Muscle of back (tissue), 11 donors: ENCODE data around the gene ADISSP. TPM values are rescaled to one million over a fixed set of nuclear protein-coding genes. Genes with fewer than 3 reads are reported as not detected.

Source experiments
- DNase-seq, 3 donors: peaks; one replicate each; pipeline versions ENCODE4 v3.0.0 to v3.0.0-alpha.2; 2013
- polyA plus RNA-seq, 10 donors: library from polyadenylated mRNA; unstranded; fragments of 120-200 nt; gene quantifications; one replicate each; pipeline ENCODE4 v1.2.1, GENCODE V29; 2013; ENCODE audit not compliant: insufficient read length in 10 of 10

The ADISSP gene
- polyA plus RNA-seq, 10 donors, result 14.2 to 28.0 (median 20.5) TPM

DNA sequence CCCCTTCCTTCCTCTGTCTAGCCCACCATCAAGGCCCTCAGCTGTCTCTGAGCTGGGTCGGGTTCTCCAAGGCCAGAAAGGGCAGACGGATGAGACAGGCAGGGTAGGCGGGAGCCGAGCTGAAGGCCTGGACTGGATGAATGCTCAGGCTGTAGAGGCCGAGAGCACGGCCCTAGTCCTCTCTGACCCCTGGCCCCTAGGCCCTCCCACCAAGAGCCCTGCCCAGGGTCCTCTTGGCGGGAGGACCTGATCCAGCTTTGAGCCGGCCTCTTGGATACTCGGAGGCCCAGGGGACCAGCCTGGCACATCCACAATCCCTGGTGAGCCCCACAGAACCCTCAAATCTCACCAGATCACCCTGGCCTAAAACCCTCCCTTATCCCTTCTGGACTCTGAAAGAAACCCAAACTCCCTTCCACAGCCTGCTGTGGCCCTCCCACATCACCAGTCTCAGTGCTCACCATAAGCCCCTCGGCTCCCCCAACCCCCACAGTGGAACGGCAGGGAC is 8.2 kb downstream of the ADISSP start:
- DNase-seq, result no peak

DNA sequence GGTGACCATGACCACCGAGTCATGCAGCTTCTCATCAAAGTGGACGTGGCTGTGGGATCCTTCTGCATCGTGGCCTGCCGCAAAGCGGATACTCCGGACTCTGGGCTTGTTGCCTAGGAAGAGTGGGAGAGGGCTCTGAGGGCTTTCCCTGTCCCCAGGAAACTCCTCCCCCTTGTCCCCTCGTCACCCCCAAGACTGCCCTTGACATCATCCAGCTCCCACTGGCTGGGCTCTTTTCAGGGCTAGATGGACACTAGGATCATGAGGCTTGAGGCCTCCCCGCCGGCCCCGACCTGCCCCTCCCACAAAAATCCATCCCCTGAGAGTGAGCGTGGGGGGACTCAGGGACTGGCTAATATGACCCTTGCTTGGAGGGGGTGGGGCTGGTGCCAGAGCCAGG is 9.0 kb downstream of the ADISSP start:
- no peak for DNase-seq

DNA sequence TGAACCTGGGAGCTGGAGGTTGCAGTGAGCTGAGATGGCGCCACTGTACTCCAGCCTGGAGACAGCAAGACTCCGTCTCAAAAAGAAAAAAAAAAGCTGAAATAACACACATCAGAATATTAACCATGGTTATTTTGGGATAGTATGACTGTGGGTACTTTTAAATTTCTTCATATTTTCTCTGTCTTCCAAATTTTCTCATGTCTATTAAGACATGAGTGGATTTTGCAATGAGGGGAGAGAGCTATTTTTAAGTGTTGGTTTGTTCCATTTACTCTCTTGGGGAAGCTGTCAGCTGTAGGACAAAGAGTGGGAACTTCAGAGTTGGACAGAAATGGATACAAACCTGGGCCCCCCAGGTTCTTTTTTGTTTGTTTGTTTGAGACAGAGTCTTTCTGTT is 10.3 kb downstream of the ADISSP start:
- DNase-seq, result no peak

DNA sequence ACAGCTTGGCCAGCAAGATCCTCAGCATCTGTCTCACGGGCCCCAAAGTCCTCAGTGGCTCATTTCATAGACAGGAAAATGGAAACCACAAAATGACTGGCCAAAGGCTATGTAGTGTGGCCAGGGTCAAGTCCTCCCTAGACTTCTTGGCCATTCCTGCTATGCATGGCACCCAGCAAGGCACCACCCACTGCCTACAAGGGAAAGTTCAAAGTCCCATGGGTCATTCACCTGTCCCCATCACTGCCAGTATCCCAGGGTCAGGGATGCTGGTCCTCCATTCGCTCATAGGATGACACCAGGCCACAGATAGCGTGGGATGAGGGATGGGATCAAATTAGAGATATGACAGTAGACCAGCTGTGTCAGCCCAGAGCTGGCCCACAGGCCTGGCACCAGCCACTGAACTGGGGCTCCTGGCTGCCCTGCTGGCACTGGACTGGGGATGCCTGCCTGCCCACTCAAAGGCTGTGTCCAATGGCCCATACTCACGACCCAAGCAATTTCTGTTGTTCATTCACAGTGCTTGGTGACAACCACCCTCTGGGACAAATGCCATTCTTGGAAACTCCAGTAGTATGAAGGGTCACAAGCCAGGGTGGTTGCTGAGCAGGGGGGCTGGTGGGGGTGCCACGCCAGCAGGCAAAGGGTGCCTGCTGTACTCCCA is 11.6 kb downstream of the ADISSP start:
- no peak for DNase-seq

DNA sequence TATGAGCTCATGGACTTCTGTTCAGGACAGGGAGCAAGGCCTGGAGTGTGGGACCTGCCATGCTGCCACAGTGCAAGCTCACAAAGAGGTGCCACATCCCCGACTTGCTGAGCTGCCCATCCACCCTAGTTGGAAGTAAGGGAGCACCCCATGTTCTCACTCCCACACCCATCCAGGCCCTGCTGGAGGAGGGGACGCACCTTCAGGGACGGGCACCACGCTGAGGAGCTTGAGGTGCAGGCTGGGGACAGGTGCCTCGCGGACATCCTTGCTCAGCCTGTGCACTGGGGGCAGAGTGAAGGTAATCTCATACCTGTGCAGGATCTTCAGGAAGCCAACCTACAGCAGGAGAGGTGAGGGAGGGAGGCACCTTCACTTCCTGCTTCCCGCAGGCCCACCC is 12.3 kb downstream of the ADISSP start:
- no peak for DNase-seq

DNA sequence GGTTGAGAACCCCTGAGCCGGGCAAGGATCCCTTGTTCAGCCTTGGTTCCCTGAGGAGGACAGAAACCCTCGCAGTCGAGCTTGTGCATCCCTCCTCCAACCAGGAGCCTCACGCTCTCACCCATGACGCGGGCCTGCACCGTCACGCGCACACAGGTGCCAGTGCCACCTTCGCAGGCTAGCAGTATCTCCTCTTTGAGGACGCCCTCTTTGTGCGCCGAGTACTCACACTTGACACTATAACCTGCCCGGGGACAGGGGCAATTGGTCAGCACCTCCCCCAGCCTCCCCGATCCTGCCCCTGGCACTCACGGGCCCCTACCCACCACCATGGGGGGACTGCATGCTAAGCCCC is 13.3 kb downstream of the ADISSP start:
- no peak for DNase-seq

DNA sequence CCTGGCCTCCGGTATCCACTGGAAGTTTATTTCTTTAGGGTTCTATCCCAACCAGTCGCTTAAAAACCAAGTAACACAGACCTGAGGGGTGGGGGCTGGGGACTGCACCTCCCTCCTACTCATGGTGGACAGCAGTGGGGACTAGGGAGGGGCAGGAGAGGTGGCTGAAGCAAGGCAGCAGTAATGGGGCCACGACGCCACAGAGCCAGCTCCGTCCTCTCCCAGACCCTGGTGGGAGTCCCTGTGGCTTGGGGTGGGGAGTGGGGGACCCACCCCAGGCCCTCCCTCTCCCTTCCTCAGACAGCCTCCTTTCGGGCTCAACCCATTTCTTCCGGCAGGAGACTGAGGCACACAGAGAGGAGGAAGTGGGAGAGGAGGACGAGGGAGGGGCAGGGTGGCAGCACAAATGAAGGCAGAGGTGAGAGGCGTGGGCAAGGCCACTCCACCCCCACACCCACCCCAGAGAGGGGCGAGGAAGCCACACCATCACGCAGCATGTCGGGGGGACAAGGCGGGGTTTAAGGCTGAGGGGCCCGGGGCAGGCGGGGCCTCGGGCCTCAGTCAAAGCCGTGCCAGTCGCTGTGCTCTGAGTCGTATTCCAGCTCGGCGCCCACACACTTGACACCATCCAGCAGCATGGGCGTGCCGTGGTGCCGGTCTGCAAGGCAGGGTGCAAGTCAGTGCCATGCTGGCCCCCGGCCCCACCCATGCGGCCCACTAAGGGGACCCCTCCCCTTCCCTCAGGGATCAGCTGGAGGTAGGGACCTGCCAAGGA is 13.9 kb downstream of the ADISSP start:
- DNase-seq, result no peak

DNA sequence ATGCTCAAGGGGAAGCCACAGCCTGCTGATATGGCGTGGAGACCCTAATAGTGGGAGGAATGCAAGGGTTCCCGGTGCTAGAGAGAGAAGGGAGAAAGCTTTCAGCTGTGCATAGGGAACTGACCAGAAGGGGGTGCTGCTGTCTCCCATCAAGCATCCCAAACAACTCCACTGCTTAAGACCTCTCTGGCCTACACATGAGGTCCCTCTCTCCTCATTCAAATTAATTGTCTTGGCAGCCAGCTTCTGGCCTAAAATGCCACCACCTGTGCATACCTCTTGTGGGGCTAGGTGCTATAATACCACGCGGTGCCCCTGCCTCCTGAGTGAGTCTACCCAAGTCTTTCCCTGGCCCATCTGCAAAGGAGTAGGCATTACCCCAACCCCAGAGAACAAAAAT is 14.5 kb downstream of the ADISSP start:
- peak; percentile 57 to 89 (median 78) for DNase-seq

DNA sequence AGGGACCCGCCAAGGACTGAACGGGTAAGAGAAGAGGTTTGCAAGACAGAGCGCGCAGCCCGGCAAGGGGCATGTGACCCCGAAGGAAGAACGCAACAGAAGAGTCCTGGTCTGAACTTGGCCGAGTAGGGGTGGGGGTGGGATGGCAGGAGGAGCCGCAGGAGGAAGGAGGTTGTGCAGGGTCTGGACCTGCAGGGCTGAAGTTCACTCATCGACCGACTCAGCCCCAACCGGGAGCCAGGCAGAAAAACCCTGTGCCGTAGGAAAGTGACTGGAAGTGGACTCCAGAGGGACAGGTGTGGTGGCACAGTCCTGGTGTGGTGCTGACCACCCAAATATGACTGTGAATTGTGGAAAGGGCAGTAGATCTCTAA is 15.2 kb downstream of the ADISSP start:
- DNase-seq, result no peak

DNA sequence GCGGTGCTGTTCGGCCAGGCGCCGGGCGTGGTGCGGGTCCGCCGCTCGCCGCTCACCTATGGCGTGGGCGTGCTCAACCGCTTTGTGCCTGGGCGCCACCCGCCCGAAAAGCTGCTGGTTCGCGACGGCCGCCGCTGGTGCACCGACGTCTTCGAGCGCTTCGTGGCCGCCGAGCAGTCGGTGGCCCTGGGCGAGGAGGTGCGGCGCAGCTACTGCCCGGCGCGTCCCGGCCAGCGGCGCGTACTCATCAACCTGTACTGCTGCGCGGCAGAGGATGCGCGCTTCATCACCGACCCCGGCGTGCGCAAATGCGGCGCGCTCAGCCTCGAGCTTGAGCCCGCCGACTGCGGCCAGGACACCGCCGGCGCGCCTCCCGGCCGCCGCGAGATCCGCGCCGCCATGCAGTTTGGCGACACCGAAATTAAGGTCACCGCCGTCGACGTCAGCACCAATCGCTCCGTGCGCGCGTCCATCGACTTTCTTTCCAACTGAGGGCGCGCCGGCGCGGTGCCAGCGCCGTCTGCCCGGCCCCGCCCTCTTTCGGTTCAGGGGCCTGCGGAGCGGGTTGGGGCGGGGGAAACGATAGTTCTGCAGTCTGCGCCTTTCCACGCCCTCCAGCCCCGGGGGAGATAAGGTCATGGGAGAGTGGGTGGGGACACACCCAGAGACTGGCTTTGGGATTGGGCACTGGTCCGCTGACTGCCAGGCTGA is 15.7 kb downstream of the ADISSP start:
- no peak for DNase-seq

DNA sequence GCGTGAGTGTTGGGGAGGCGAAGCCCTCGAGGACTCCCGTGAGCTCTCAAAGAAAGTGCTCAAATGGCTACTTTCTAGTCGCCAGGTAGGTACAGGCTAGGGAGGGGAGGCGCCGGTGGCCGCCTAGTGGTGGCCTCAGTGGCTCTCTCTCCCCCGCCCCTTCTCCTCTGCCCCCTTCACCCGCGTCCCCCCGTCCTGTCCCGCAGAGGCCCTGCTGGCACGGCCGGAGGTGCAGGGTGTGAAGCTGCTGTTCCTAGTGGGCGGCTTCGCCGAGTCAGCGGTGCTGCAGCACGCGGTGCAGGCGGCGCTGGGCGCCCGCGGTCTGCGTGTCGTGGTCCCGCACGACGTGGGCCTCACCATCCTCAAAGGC is 16.3 kb downstream of the ADISSP start:
- no peak for DNase-seq

DNA sequence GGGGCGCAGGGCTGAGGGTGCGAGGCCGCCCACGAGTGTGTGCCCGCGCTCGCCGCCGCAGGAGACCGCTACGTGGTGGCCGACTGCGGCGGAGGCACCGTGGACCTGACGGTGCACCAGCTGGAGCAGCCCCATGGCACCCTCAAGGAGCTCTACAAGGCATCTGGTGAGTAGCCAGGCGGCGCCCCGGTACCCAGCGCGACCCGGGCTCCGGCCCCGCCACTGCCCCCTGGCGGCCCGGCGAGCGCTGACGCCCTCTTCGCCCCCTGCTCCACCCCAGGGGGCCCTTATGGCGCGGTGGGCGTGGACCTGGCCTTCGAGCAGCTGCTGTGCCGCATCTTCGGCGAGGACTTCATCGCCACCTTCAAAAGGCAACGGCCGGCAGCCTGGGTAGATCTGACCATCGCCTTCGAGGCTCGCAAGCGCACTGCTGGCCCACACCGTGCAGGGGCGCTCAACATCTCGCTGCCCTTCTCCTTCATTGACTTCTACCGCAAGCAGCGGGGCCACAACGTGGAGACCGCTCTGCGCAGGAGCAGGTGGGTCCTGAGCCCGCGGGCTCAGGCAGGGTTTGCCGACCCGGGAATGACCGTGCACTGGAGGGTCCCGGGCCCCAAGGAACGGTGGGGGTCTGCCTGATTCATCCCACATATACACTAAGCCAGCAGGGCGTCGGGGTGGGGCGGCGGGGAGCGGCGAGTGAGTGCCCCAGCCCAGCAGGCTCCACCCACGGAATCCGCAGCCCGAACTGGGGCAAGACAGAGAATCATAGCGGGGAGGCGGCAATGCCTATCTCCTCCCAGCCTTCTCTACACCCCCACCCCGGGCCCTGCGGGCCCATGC is 17.6 kb downstream of the ADISSP start:
- peak in 1 of 3 donors; percentile 45 for DNase-seq

DNA sequence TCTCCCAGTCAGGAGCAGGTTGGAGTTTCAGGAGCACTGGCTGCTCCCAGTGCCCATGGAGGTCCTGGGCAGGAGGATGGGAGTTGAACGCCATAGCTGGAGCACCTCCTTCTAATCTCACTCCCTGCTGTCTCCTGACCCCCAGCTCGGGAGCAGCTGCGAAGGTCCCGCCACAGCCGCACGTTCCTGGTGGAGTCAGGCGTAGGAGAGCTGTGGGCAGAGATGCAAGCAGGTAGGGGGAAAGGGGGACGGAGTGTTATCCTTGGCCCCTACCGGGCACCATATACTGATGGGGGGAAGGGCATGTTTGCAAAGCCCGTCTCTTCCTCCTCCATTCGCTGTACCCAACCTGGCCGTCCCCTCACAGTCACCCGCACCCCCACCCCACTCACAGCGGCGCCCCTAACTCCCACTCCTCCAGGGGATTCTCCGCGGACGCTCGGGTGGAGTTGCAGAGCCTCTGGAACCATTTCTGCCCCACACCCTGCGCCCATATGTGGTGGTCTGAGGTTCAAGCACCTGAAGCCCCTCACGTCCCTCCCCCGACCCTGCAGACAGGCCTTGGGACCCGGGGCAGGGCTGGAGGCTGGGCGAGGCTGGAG is 18.4 kb downstream of the ADISSP start:
- DNase-seq, result peak in 1 of 3 donors; percentile 8

DNA sequence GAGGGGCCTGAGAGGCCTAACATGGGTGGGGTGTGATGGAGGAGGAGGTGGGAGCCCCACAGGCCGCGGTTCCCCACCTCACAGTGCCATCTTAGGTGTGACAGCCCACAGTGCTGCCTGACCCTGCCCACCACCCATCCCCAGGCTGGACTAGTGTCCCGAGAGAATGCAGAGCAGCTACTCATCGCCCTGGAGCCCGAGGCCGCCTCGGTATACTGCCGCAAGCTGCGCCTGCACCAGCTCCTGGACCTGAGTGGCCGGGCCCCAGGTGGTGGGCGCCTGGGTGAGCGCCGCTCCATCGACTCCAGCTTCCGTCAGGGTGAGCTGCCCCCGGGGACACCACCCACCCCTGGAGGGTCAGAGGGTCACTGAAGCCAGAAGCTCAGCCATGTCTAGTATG is 19.5 kb downstream of the ADISSP start:
- DNase-seq, result peak in 1 of 3 donors; percentile 3

DNA sequence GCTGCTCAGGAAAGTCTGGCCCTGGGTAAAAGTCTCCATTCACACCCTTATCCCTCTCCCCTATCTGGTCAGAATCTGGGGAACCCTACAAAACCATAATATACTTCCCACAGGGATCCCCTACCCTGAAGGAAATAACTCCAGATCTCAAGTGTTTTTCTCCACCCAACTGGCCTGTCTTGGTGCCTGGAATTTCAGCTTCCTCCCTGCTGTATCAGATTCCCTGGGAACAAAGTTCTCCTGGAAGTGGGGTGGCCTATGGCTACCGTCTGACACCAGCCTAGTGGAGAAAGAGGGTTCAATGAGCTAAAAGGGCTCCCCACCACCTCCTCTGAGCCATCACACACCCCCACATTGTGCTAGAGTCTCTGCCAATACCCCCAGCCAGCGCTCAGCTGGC is 20.1 kb downstream of the ADISSP start:
- no peak for DNase-seq

DNA sequence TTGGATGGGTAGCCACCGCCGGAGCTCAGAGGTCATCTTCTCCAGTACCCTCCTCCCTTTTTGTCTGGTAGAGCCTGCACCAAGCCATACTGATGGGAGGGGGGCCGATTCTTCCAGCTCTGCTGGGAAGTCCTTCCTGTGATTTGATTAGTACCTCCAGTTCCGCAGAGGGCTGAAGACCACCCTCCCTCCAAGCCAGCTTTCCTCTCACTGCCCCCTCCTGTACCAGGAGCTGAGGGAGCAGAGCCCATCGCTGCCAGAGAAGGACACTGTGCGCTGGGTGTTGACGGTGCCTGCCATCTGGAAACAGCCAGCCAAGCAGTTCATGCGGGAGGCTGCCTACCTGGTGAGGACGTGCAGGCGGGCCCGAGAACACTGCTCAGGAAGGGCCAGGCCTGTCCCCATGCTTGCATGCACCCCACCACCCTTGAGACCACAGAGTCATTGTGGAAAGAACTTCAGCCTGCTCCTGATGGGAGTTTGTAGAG is 21.8 kb downstream of the ADISSP start:
- peak in 1 of 3 donors; percentile 3 for DNase-seq

DNA sequence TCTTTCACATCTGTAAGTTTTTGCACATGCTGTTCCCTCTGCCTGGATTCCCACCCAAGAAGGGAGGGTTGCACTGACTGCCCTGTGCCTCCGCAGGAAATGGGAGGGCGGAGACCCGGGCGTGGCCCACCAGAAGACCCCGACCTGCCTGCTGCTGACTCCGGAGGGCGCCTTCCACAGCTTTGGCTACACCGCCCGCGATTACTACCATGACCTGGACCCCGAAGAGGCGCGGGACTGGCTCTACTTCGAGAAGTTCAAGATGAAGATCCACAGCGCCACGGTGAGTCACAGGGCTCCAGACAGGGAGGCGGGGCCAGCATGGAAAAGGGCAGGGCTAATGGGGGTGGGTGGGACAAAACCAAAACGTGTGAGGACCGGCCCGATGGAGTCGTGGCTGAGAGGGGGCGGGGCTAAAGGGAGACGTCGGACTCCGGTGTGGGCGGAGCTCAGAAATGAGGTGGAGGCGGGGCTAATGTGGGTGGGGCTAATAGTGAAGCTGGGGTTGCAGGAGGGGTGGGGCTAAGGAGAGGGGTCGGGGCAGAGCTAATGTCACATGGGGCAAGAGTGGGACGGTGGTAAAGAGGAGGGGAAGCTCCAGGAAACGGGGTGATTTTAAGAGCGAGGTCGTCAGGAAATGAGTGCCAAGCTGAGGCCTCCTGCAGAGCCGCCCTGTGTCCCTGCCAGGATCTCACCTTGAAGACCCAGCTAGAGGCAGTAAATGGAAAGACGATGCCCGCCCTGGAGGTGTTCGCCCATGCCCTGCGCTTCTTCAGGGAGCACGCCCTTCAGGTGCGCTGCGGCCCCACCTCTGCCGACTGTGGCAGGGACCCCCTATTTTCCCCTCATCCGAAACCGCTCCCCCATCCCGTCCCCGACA is 22.5 kb downstream of the ADISSP start:
- DNase-seq, result peak in 1 of 3 donors; percentile 40

DNA sequence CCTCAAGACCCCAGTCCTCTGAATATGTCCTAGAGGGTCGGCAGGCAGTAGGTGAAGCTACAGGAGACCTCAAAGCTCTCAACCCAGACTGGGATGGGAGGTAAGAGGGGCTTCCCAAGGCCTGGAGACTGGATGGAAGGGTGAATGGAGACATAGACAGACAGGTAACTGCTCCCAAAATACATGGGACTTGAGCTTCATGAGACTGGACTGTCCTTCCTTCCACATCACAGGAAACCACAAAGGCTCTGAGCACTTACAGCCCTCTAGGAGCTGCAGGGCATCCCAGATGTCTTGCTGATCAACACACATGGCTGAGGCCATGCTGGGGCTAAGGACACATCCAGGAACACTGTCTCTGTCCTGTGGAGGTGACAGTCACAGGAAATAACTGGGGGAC is 23.5 kb downstream of the ADISSP start:
- no peak for DNase-seq

DNA sequence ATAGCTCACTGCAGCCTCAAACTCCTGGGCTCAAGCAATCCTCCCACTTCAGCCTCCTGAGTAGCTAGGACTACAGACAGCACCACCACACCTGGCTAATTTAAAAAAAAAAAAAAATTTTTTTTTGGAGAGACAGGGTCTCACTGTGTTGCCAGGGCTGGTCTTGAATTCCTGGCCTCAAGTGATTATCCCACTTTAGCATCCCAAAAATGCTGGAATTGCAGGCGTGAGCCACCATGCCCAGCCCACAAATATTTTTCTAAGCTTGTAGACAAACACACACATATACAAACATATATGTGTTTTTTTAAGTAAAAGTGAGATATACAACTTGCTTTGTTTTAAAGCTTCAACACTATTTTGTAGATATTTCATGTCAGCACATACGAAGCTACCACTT is 24.3 kb downstream of the ADISSP start:
- no peak for DNase-seq

DNA sequence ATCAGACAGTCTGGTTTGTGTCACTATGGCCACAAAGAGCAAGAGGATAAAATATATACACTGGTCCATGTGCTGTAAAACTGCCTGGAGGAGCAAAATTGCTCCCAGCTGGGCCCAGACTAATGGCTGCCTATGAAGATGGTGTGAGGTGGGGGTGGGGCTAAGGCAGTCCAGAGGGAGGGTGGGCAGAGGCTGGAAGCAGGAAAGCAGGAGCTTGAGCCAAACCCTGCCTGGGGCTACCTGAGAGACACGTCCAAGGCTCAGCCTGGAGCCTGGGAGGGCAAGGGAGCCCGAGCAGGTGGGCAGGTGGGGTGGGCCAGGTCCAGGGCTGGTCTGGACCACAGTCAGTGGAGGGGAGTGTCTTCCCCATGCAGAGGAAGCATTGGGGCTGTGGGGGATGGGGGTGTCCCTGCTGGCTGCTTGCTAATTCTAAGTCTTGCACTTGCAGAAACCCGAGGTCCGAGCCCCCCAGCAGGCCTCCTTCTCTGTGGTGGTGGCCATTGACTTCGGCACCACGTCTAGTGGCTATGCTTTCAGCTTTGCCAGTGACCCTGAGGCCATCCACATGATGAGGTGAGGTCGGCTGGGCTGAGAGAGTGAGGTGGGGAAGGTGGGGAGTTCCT is 25.6 kb downstream of the ADISSP start:
- no peak for DNase-seq
